ENCODE measurements around the gene GPC6.

- TF ChIP-seq, protein P1, sequence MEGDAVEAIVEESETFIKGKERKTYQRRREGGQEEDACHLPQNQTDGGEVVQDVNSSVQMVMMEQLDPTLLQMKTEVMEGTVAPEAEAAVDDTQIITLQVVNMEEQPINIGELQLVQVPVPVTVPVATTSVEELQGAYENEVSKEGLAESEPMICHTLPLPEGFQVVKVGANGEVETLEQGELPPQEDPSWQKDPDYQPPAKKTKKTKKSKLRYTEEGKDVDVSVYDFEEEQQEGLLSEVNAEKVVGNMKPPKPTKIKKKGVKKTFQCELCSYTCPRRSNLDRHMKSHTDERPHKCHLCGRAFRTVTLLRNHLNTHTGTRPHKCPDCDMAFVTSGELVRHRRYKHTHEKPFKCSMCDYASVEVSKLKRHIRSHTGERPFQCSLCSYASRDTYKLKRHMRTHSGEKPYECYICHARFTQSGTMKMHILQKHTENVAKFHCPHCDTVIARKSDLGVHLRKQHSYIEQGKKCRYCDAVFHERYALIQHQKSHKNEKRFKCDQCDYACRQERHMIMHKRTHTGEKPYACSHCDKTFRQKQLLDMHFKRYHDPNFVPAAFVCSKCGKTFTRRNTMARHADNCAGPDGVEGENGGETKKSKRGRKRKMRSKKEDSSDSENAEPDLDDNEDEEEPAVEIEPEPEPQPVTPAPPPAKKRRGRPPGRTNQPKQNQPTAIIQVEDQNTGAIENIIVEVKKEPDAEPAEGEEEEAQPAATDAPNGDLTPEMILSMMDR (IDR thresholded peaks at IDR 0.05): no peak
- TF ChIP-seq POLR2A (IDR thresholded peaks at IDR 0.05): no peak
Measured at GRCh38 chr13:94292323-94292640, 1065.7 kb downstream of the GPC6 start.

Data from uterus (tissue), 2 donors.